Astrocyte (in vitro differentiated cells and primary cell): ENCODE measurements around the gene F5. TPM values are rescaled to one million over a fixed set of nuclear protein-coding genes. Genes with fewer than 3 reads are reported as not detected.

ENCODE experiments used
- DNase-seq: peaks from one replicate; pipeline ENCODE4 v3.0.0-alpha.2; 2010; ENCODE audit warnings: low read depth
- FAIRE-seq: peaks from 2 replicates; lab custom pipeline; 2011; peaks lifted over from hg19 to GRCh38; lab: Jason Lieb, UNC
- H2AFZ ChIP-seq: 2 replicates; pipeline ENCODE4 v1.6.0; 2012; ENCODE audit warnings: low read depth, low read length, inconsistent platforms
- H3K27ac ChIP-seq: 2 replicates; pipeline ENCODE4 v1.5.1; 2011; ENCODE audit warnings: low read depth, low read length, inconsistent platforms
- H3K27me3 ChIP-seq: 2 replicates; pipeline ENCODE4 v1.6.0; 2011; ENCODE audit warnings: low read length, inconsistent platforms; ENCODE audit not compliant: insufficient read depth
- H3K36me3 ChIP-seq: 2 replicates; pipeline ENCODE4 v1.5.1; 2011; ENCODE audit warnings: low read length, inconsistent platforms; ENCODE audit not compliant: insufficient read depth
- H3K4me1 ChIP-seq: 2 replicates; pipeline ENCODE4 v1.5.1; 2011; ENCODE audit warnings: low read length, inconsistent platforms; ENCODE audit not compliant: insufficient read depth
- H3K4me2 ChIP-seq: 2 replicates; pipeline ENCODE4 v1.6.0; 2012; ENCODE audit warnings: low read length, inconsistent platforms
- H3K4me3 ChIP-seq: 2 replicates; pipeline ENCODE4 v1.5.1; 2011; ENCODE audit warnings: low read depth, mild to moderate bottlenecking, low read length, inconsistent platforms; ENCODE audit not compliant: insufficient read depth
- H3K79me2 ChIP-seq: 2 replicates; pipeline ENCODE4 v1.6.0; 2012; ENCODE audit warnings: mild to moderate bottlenecking, low read length, inconsistent platforms; ENCODE audit not compliant: insufficient read depth
- H3K9ac ChIP-seq: 2 replicates; pipeline ENCODE4 v1.6.0; 2012; ENCODE audit warnings: mild to moderate bottlenecking, low read length, inconsistent platforms
- H3K9me3 ChIP-seq: 2 replicates; pipeline ENCODE4 v1.5.1; 2012; ENCODE audit warnings: low read depth, mild to moderate bottlenecking, low read length, inconsistent platforms; ENCODE audit not compliant: insufficient read depth
- H4K20me1 ChIP-seq: 2 replicates; pipeline ENCODE4 v1.6.0; 2012; ENCODE audit warnings: low read length, inconsistent platforms; ENCODE audit not compliant: insufficient read depth
- H3K27ac Mint-ChIP-seq: one replicate; pipeline ENCODE4 v1.8.0; 2021; ENCODE audit warnings: mild to moderate bottlenecking, mixed read lengths; ENCODE audit not compliant: unreplicated experiment
- H3K27me3 Mint-ChIP-seq: one replicate; pipeline ENCODE4 v1.8.0; 2021; ENCODE audit warnings: low read depth, mixed read lengths; ENCODE audit not compliant: unreplicated experiment
- H3K36me3 Mint-ChIP-seq: one replicate; pipeline ENCODE4 v1.8.0; 2021; ENCODE audit warnings: low read depth, mixed read lengths; ENCODE audit not compliant: unreplicated experiment
- H3K4me1 Mint-ChIP-seq: one replicate; pipeline ENCODE4 v1.8.0; 2021; ENCODE audit warnings: low read depth, mixed read lengths; ENCODE audit not compliant: unreplicated experiment
- H3K4me3 Mint-ChIP-seq: one replicate; pipeline ENCODE4 v1.8.0; 2021; ENCODE audit warnings: mild to moderate bottlenecking, moderate library complexity, mixed read lengths; ENCODE audit not compliant: unreplicated experiment
- H3K9me3 Mint-ChIP-seq: one replicate; pipeline ENCODE4 v1.8.0; 2021; ENCODE audit warnings: mild to moderate bottlenecking, mixed read lengths; ENCODE audit not compliant: unreplicated experiment
- EZH2 ChIP-seq: IDR thresholded peaks from 2 replicates; pipeline ENCODE4 v1.6.1; 2012; ENCODE audit warnings: mild to moderate bottlenecking, low read length, inconsistent platforms; ENCODE audit not compliant: insufficient read depth
- total RNA-seq: library from RNA; stranded (reverse); gene quantifications from 2 replicates; pipeline ENCODE4 v1.2.1, GENCODE V29; 2021
- TF ChIP-seq, protein P1 (sequence below): IDR thresholded peaks from 2 replicates; pipeline ENCODE4 v1.5.1; 2011; ENCODE audit warnings: low read depth, mild to moderate bottlenecking, inconsistent platforms, low read length, moderate library complexity; ENCODE audit not compliant: insufficient read depth

F5 gene
- total RNA-seq, 1 donor from 2014 or later: 0.18 TPM

DNA sequence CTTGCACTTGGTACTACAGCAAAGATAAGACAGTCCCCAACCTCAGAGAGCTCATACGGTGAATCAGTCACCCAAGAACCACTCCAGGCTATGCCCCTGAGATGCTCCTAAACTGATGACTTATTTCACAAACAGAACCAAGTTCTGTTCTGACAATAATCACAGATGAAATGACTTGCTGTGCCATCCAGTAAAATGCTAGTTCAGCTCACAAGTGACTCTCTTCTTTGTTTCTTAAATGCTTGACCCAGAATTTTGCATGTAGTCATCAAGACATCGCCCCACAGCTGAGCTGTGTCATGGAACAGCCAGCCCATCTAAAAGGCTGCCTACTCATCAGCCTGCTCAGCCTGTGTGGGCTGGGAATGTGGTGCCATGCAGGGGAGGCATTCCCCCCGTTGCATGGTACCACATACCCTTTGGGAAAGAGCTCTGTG lies 94.4 kb downstream of the F5 start:
- DNase-seq (no peak), FAIRE-seq (no peak)
- H3K4me1 Mint-ChIP-seq: peaks cover 20% of the 10 kb centered on the region
- peaks cover 3% of the 10 kb centered on the region for H3K9me3 Mint-ChIP-seq
- H3K4me1 ChIP-seq: peaks cover 5% of the 10 kb centered on the region
- no peak overlapping the region for H2AFZ ChIP-seq
- no peaks in the 10 kb centered on the region for H3K36me3 Mint-ChIP-seq
- no peak overlapping the region for H3K4me3 ChIP-seq
- H3K27me3 Mint-ChIP-seq: no peaks in the 10 kb centered on the region
- no peak overlapping the region for H3K9ac ChIP-seq
- no peak overlapping the region for H3K4me2 ChIP-seq
- no peaks in the 10 kb centered on the region for H4K20me1 ChIP-seq
- TF ChIP-seq, protein P1, sequence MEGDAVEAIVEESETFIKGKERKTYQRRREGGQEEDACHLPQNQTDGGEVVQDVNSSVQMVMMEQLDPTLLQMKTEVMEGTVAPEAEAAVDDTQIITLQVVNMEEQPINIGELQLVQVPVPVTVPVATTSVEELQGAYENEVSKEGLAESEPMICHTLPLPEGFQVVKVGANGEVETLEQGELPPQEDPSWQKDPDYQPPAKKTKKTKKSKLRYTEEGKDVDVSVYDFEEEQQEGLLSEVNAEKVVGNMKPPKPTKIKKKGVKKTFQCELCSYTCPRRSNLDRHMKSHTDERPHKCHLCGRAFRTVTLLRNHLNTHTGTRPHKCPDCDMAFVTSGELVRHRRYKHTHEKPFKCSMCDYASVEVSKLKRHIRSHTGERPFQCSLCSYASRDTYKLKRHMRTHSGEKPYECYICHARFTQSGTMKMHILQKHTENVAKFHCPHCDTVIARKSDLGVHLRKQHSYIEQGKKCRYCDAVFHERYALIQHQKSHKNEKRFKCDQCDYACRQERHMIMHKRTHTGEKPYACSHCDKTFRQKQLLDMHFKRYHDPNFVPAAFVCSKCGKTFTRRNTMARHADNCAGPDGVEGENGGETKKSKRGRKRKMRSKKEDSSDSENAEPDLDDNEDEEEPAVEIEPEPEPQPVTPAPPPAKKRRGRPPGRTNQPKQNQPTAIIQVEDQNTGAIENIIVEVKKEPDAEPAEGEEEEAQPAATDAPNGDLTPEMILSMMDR: no peak
- no peak for TF ChIP-seq EZH2
- no peaks in the 10 kb centered on the region for H3K79me2 ChIP-seq
- no peaks in the 10 kb centered on the region for H3K27me3 ChIP-seq
- no peaks in the 10 kb centered on the region for H3K36me3 ChIP-seq
- peak overlapping the region; percentile 3 for H3K27ac Mint-ChIP-seq
- H3K9me3 ChIP-seq: no peaks in the 10 kb centered on the region
- H3K4me3 Mint-ChIP-seq: no peak overlapping the region
- no peak overlapping the region for H3K27ac ChIP-seq

DNA sequence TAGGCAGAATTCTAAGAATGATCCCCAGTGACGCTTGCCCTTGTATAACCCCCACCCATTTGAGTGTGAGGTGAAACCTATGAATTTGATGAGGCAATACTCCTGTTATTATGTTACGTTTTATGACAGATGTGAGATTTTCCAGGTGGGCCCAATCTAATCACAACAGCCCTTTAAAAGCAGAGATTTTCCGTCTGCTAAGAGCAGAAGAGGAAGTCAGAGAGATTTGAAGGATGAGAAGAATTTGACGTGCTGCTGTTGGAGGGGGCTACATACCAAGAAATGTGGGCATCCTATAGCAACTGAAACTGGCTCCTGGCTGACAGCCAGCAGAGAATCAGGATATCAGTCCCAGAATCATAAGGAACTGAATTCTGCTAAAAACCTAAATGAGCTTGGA lies 98.1 kb downstream of the F5 start:
- no peaks in the 10 kb centered on the region for H3K27me3 ChIP-seq
- no peak overlapping the region for H3K4me3 Mint-ChIP-seq
- no peak for FAIRE-seq
- no peaks in the 10 kb centered on the region for H3K27me3 Mint-ChIP-seq
- DNase-seq: no peak
- no peaks in the 10 kb centered on the region for H3K36me3 Mint-ChIP-seq
- peaks cover 32% of the 10 kb centered on the region for H3K4me1 Mint-ChIP-seq
- H3K27ac ChIP-seq: no peak overlapping the region
- no peaks in the 10 kb centered on the region for H3K36me3 ChIP-seq
- no peak overlapping the region for H3K9ac ChIP-seq
- H3K27ac Mint-ChIP-seq: no peak overlapping the region
- peaks cover 18% of the 10 kb centered on the region for H4K20me1 ChIP-seq
- H3K4me1 ChIP-seq: peaks cover 30% of the 10 kb centered on the region
- H3K4me2 ChIP-seq: no peak overlapping the region
- peaks cover 22% of the 10 kb centered on the region for H3K79me2 ChIP-seq
- no peak overlapping the region for H3K4me3 ChIP-seq
- H3K9me3 Mint-ChIP-seq: no peaks in the 10 kb centered on the region
- no peaks in the 10 kb centered on the region for H3K9me3 ChIP-seq
- H2AFZ ChIP-seq: no peak overlapping the region
- TF ChIP-seq EZH2: no peak
- TF ChIP-seq, protein P1: no peak

DNA sequence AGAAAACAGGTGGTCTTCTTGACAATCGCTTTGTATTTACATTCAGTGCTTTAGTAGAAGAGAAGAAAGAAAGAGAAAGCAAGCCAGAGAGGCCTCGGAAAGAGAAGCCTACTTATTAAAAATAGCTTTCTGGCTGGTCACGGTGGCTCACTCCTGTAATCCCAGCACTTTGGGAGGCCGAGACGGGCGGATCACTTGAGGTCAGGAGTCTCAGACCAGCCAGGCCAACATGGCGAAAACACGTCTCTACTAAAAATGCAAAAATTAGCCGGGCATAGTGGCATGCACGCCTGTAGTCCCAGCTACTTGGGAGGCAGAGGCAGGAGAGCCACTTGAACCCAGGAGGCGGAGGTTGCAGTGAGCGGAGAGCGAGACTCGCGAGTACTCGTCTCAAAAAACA lies 98.7 kb downstream of the F5 start:
- Mint-ChIP-seq H3K4me3 (peak overlapping the region; percentile 47), H3K36me3 (no peaks in the 10 kb centered on the region), H3K9me3 (no peaks in the 10 kb centered on the region), H3K27ac (peak overlapping the region; percentile 98), H3K27me3 (no peaks in the 10 kb centered on the region), H3K4me1 (peaks cover 38% of the 10 kb centered on the region)
- no peaks in the 10 kb centered on the region for H3K9me3 ChIP-seq
- H4K20me1 ChIP-seq: peaks cover 20% of the 10 kb centered on the region
- DNase-seq (no peak), FAIRE-seq (no peak)
- no peak for TF ChIP-seq EZH2
- TF ChIP-seq, protein P1: no peak
- no peak overlapping the region for H3K4me3 ChIP-seq
- H3K27ac ChIP-seq: peak overlapping the region; percentile 99
- no peaks in the 10 kb centered on the region for H3K36me3 ChIP-seq
- no peaks in the 10 kb centered on the region for H3K27me3 ChIP-seq
- H2AFZ ChIP-seq: no peak overlapping the region
- peaks cover 28% of the 10 kb centered on the region for H3K79me2 ChIP-seq
- peaks cover 30% of the 10 kb centered on the region for H3K4me1 ChIP-seq
- peak overlapping the region; percentile 94 for H3K4me2 ChIP-seq
- peak overlapping the region; percentile 96 for H3K9ac ChIP-seq
